ENCODE data around the gene TBL1X. TPM values are rescaled to one million over a fixed set of nuclear protein-coding genes. Genes with fewer than 3 reads are reported as not detected.

Gene TBL1X
- total and polyA plus RNA-seq, 2 of the 13 experiments (the other 11 are each of a cell fraction or from before 2014, with no cell fraction given), result 17.6 to 19.9 TPM

DNA sequence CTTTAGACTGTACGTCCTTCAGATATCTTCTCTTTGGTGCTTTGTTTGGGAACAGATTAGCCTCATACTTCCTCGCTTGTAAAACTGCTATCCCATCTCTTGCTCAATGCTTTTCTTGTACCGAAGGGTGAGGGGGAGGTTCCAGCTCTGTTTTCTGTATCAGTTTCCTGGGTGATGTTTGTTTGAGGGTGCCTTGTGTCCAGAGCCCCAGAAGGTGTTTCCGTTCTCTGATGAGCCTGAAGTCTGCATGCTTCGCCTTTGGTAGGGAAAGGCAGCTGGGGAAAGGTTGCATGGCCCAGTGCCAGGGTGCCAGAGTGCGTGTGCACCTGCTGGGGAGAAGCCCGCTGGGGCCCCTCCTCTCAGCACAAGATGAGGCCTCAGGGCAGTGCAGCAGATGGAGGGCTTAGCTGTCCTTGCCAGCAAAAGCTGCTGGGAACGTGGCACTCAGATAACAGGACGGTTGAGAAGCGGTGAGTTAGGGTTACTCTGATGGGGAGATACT lies 73.7 kb downstream of the TBL1X start (continued):
- TF ChIP-seq GABPA (IDR thresholded peaks at IDR 0.05; ENCODE audit: low read depth, low read length) (no peak), GABPA (CRISPR knock-in tag; IDR thresholded peaks at IDR 0.05; ENCODE audit: low read depth) (no peak), ZNF12 (CRISPR knock-in tag; IDR thresholded peaks at IDR 0.05) (peak; percentile 75), ZNF350 (CRISPR knock-in tag; IDR thresholded peaks at IDR 0.05; ENCODE audit: borderline replicate concordance, low read depth) (no peak), CEBPG (CRISPR knock-in tag; IDR thresholded peaks at IDR 0.05) (peak; percentile 77), HDAC2 (CRISPR knock-in tag; IDR thresholded peaks at IDR 0.05) (peak; percentile 41; the same call in 1 of the 2 replicates), MAF1 (CRISPR knock-in tag; IDR thresholded peaks at IDR 0.05; ENCODE audit: borderline replicate concordance) (no peak), HDAC6 (IDR thresholded peaks at IDR 0.05; ENCODE audit: low read depth, low read length) (no peak), ZBTB7A (CRISPR knock-in tag; IDR thresholded peaks at IDR 0.05) (no peak), DMAP1 (CRISPR knock-in tag; IDR thresholded peaks at IDR 0.05) (no peak), HIC2 (CRISPR knock-in tag; IDR thresholded peaks at IDR 0.05; ENCODE audit: low read depth) (peak; percentile 66), TCF7 (IDR thresholded peaks at IDR 0.05; ENCODE audit: low read depth) (peak; percentile 70), ARID5B (CRISPR knock-in tag; IDR thresholded peaks at IDR 0.05) (peak; percentile 38; the same call in 1 of the 2 replicates), HDAC1 (CRISPR knock-in tag; IDR thresholded peaks at IDR 0.05) (peak; percentile 50; the same call in 1 of the 2 replicates), MED1 (CRISPR knock-in tag; IDR thresholded peaks at IDR 0.05) (peak; percentile 60), ZNF292 (CRISPR knock-in tag; IDR thresholded peaks at IDR 0.05; ENCODE audit: borderline replicate concordance, low read depth) (peak; percentile 57; the same call in 1 of the 2 replicates), SOX5 (CRISPR knock-in tag; IDR thresholded peaks at IDR 0.05; ENCODE audit: borderline replicate concordance) (peak; percentile 25; the same call in 1 of the 2 replicates)
- TF ChIP-seq, protein P1, sequence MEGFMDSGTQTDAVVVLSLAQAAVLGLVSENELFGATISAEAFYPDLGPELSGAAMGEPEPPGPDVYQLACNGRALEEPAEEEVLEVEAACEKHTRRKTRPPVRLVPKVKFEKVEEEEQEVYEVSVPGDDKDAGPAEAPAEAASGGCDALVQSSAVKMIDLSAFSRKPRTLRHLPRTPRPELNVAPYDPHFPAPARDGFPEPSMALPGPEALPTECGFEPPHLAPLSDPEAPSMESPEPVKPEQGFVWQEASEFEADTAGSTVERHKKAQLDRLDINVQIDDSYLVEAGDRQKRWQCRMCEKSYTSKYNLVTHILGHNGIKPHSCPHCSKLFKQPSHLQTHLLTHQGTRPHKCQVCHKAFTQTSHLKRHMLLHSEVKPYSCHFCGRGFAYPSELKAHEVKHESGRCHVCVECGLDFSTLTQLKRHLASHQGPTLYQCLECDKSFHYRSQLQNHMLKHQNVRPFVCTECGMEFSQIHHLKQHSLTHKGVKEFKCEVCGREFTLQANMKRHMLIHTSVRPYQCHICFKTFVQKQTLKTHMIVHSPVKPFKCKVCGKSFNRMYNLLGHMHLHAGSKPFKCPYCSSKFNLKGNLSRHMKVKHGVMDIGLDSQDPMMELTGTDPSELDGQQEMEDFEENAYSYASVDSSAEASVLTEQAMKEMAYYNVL (CRISPR knock-in tag; IDR thresholded peaks at IDR 0.05; ENCODE audit: borderline replicate concordance), result peak; percentile 80; the same call in 1 of the 2 replicates
- TF ChIP-seq, protein P2, sequence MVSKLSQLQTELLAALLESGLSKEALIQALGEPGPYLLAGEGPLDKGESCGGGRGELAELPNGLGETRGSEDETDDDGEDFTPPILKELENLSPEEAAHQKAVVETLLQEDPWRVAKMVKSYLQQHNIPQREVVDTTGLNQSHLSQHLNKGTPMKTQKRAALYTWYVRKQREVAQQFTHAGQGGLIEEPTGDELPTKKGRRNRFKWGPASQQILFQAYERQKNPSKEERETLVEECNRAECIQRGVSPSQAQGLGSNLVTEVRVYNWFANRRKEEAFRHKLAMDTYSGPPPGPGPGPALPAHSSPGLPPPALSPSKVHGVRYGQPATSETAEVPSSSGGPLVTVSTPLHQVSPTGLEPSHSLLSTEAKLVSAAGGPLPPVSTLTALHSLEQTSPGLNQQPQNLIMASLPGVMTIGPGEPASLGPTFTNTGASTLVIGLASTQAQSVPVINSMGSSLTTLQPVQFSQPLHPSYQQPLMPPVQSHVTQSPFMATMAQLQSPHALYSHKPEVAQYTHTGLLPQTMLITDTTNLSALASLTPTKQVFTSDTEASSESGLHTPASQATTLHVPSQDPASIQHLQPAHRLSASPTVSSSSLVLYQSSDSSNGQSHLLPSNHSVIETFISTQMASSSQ (IDR thresholded peaks at IDR 0.05; ENCODE audit: low read depth), result no peak
- TF ChIP-seq, protein P2 (CRISPR knock-in tag; IDR thresholded peaks at IDR 0.05; ENCODE audit: borderline replicate concordance), result peak; percentile 44; the same call in 1 of the 2 replicates
